Osteoblast (primary cell): Measurements from ENCODE around the gene LAMB4. TPM values are rescaled to one million over a fixed set of nuclear protein-coding genes. Genes with fewer than 3 reads are reported as not detected.

ENCODE experiments used
- DNase-seq: peaks from one replicate; pipeline ENCODE4 v3.0.0; 2011; ENCODE audit warnings: low spot score, mixed read lengths; ENCODE audit not compliant: insufficient read length; ENCODE audit errors: missing footprints
- H2AFZ ChIP-seq: 2 replicates; pipeline ENCODE4 v1.6.0; 2011; ENCODE audit warnings: mild to moderate bottlenecking, low read length
- H3K27ac ChIP-seq: 2 replicates; pipeline ENCODE4 v1.5.1; 2011; ENCODE audit warnings: mild to moderate bottlenecking, low read depth, low read length, moderate library complexity
- H3K27me3 ChIP-seq: 2 replicates; pipeline ENCODE4 v1.6.0; 2012; ENCODE audit warnings: mild to moderate bottlenecking, control low read depth, inconsistent platforms, low read length, moderate library complexity; ENCODE audit not compliant: insufficient read depth
- H3K36me3 ChIP-seq: 2 replicates; pipeline ENCODE4 v1.5.1; 2011; ENCODE audit warnings: mild to moderate bottlenecking, low read length, control low read depth, moderate library complexity; ENCODE audit not compliant: insufficient read depth
- H3K4me1 ChIP-seq: 2 replicates; pipeline ENCODE4 v1.5.1; 2011; ENCODE audit warnings: mild to moderate bottlenecking, low read length, control low read depth, moderate library complexity; ENCODE audit not compliant: insufficient read depth
- H3K4me2 ChIP-seq: 2 replicates; pipeline ENCODE4 v1.6.0; 2011; ENCODE audit warnings: mild to moderate bottlenecking, low read length; ENCODE audit not compliant: insufficient read depth
- H3K4me3 ChIP-seq: fragments of 200-600 bp; sonication (generic); 3 replicates; pipeline ENCODE4 v1.5.1; 2012; ENCODE audit warnings: mild to moderate bottlenecking, low read length, inconsistent platforms; ENCODE audit not compliant: insufficient read depth
- H3K79me2 ChIP-seq: 2 replicates; pipeline ENCODE4 v1.6.0; 2012; ENCODE audit warnings: mild to moderate bottlenecking, low read length, control low read depth, inconsistent platforms; ENCODE audit not compliant: insufficient read depth
- H3K9me3 ChIP-seq: 2 replicates; pipeline ENCODE4 v1.5.1; 2011; ENCODE audit warnings: low read depth, low read length, control low read depth
- H4K20me1 ChIP-seq: 2 replicates; pipeline ENCODE4 v1.6.0; 2012; ENCODE audit warnings: mild to moderate bottlenecking, low read length, control low read depth; ENCODE audit not compliant: insufficient read depth
- total RNA-seq: library from RNA; depleted of rRNA; stranded (reverse); fragments of >200 nt; gene quantifications from 2 replicates; pipeline ENCODE4 v1.2.3, GENCODE V29; 2012
- TF ChIP-seq, protein P1 (sequence below): IDR thresholded peaks from 2 replicates; pipeline ENCODE4 v1.5.1; 2011; ENCODE audit warnings: mild to moderate bottlenecking, low read depth, low read length, moderate library complexity; ENCODE audit errors: extremely low read depth

The LAMB4 gene
- total RNA-seq, 1 donor, result 0.36 TPM

DNA sequence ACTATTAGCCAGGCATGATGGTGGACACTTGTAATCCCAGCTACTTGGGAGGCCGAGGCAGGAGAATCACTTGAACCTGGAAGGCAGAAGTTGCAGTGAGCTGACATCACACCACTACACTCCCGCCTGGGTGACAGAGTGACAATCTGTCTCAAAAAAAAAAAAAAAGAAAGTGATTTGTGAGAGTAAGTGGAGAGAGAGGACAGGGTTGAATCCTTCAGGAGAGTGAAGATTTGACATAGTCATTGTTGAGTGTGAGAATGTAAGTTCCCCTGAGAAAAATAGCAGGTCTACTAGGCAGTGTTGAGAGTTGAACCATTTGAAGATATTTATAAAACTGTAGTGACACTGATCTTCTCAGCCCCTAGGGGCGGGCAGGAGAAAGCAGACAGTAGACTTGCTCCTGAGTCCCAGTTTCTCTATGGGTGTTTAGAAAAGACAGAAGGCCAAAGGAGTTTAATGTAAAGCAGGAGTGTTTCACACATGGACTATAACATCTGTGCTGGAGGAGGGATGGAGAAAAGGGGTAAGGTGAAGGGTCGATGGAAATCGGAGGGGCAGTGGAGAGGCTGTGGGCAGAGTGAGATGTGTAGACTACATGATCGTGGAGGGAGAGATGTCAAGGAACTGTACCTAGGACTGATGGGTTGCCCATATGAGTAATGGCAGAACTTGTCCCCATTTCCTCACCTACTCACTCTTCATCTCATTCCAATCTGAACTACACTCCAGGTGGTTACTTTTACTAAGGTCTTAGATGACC is 13.7 kb upstream of the LAMB4 start:
- Histone ChIP-seq H3K27ac (no peak overlapping the region), H4K20me1 (no peaks in the 10 kb centered on the region), H3K4me1 (peaks cover 3% of the 10 kb centered on the region), H3K36me3 (no peaks in the 10 kb centered on the region), H3K4me3 (no peak overlapping the region), H3K27me3 (peaks cover 7% of the 10 kb centered on the region), H3K79me2 (no peaks in the 10 kb centered on the region), H2AFZ (no peak overlapping the region), H3K4me2 (no peak overlapping the region), H3K9me3 (no peaks in the 10 kb centered on the region)
- TF ChIP-seq, protein P1, sequence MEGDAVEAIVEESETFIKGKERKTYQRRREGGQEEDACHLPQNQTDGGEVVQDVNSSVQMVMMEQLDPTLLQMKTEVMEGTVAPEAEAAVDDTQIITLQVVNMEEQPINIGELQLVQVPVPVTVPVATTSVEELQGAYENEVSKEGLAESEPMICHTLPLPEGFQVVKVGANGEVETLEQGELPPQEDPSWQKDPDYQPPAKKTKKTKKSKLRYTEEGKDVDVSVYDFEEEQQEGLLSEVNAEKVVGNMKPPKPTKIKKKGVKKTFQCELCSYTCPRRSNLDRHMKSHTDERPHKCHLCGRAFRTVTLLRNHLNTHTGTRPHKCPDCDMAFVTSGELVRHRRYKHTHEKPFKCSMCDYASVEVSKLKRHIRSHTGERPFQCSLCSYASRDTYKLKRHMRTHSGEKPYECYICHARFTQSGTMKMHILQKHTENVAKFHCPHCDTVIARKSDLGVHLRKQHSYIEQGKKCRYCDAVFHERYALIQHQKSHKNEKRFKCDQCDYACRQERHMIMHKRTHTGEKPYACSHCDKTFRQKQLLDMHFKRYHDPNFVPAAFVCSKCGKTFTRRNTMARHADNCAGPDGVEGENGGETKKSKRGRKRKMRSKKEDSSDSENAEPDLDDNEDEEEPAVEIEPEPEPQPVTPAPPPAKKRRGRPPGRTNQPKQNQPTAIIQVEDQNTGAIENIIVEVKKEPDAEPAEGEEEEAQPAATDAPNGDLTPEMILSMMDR, result no peak
- DNase-seq, result no peak

- Histone ChIP-seq H3K27ac (no peak overlapping the region), H2AFZ (no peak overlapping the region), H3K36me3 (no peaks in the 10 kb centered on the region), H4K20me1 (no peaks in the 10 kb centered on the region), H3K4me1 (peaks cover 3% of the 10 kb centered on the region), H3K79me2 (no peaks in the 10 kb centered on the region), H3K27me3 (peaks cover 7% of the 10 kb centered on the region), H3K4me3 (no peak overlapping the region), H3K4me2 (no peak overlapping the region), H3K9me3 (no peaks in the 10 kb centered on the region)
- no peak for DNase-seq
- TF ChIP-seq, protein P1, result no peak
Measured at GRCh38 chr7:108142675-108143259, 12.6 kb upstream of the LAMB4 start.

DNA sequence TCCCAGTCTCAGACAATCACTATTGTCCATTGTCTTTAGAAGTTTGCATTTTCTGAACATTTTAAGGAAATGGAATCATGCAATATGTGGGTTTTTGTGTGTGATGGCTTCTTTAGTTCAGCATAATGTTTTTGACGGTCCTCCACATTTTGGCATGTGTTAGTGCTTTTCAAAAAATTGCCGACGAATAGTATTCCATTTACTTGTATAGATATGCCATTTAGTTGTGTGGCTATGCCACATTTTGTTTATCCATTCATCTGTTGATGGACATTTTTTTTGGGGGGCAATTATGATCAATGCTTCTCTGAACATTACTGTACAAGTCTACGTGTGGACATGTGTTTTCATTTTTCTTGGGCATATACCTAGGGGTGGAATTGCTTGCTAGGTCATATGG is 12.0 kb upstream of the LAMB4 start:
- H3K36me3 ChIP-seq, result no peaks in the 10 kb centered on the region
- no peak overlapping the region for H3K27ac ChIP-seq
- no peak overlapping the region for H2AFZ ChIP-seq
- H3K27me3 ChIP-seq, result peaks cover 7% of the 10 kb centered on the region
- H3K79me2 ChIP-seq, result no peaks in the 10 kb centered on the region
- peaks cover 3% of the 10 kb centered on the region for H3K4me1 ChIP-seq
- H3K4me3 ChIP-seq, result no peak overlapping the region
- H4K20me1 ChIP-seq, result no peaks in the 10 kb centered on the region
- no peak for DNase-seq
- TF ChIP-seq, protein P1, result no peak
- H3K9me3 ChIP-seq, result no peaks in the 10 kb centered on the region
- no peak overlapping the region for H3K4me2 ChIP-seq

DNA sequence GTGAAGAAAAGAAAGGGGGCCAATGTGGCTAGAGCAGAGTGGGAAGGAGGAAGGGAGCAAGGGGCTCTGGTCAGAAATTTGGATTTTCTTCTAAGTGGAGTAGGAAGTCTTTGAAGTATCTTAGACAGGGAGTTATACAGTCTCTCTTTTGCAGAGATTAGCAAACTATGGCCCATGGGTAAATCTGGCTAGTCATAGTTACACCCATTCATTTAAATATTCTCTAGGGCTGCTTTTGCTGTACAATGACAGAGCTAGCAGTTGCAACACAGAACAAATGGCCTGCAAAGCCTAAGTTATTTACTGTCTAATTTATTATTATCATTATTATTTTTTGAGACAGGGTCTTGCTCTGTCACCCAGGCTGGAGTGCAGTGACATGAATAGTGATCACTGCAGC is 10.5 kb upstream of the LAMB4 start:
- no peaks in the 10 kb centered on the region for H3K4me1 ChIP-seq
- no peak overlapping the region for H3K27ac ChIP-seq
- DNase-seq, result no peak

More for the DNA sequence above, 10.5 kb upstream of the LAMB4 start:
- Histone ChIP-seq H4K20me1 (no peaks in the 10 kb centered on the region), H3K27me3 (peaks cover 7% of the 10 kb centered on the region), H3K79me2 (no peaks in the 10 kb centered on the region), H3K36me3 (no peaks in the 10 kb centered on the region), H3K9me3 (no peaks in the 10 kb centered on the region), H3K4me2 (no peak overlapping the region), H3K4me3 (no peak overlapping the region), H2AFZ (no peak overlapping the region)
- TF ChIP-seq, protein P1, result no peak
